Measurements from ENCODE around the gene FIBP.

DNA sequence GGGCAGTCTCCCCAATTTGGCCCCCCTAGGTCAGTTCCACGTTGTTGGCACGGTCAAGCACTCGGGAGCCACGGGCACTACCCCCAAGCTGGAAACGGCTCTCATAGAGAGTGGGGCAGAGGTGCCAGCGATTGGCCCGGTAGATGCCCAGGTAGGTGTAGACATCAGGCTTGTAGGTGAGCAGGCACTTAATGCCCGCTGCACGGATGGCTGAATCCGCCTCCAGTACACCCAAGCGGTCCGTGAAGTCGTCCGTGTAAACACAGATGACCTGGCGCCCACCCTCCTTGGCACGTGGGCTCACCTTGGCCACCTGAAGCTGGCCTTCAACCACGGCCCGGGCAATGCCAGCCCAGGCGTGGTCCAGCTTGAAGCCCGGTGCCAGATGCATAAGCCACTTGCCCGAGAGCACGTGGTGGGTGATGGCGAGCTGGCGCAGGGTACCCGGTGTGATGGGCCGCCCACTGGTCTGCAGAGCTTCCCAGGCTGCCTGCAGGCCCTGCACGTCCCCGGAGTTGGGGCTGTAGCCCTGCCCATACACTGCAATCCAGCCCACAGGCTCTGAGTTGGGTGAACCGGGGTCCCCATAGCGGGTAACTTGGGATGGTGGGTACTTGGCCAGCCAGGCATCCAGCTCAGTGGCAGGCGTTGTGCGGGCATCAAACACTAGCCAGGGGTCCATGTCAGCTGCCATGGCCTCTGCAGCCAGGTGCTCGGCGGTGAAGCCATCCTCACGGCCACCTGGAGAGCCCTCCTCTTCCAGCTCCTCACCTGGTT is 29.4 kb upstream of the FIBP start:
- no peak for TF ChIP-seq GATA2 (IDR thresholded peaks at IDR 0.05; ENCODE audit: low read depth, low read length)
- TF ChIP-seq GATA3 (IDR thresholded peaks at IDR 0.05; ENCODE audit: low read depth, low read length): no peak

Data from SH-SY5Y (cell line).